EH (cell line): Measurements from ENCODE around the gene NUP35.

Experiments used
- DNase-seq: peaks from one replicate; pipeline ENCODE4 v3.0.0-alpha.2; 2015; ENCODE audit warnings: low read depth

NUP35 gene

DNA sequence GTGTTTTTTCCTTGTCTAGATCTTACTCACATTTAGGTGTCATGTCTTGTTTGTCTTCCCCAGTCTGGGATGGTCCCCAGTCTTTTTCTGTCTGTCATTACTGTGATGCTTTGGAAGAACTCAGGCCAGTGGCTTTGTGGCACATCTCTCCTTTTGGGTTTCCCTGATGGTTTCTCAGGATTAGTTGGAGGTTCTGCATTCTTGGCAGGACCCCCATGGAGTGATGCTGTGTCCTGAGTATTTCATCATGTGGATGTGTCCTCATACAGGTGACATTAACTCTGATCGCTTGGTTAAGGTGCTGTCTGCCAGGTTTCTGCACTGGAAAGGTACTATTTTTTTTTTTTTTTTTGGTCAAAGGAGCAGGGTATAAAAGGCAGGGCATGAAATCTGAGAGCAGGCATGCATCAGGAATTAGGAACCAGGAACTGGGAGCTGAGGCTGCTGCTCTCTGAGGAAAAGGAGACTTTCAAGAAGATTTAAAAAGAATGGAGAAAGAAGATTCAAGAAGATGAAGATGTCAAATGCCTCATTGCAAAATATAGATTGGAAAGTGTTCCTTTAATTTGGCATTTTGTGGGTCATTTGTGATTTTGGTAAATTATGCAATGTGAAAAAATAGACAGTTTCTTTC lies 85.3 kb downstream of the NUP35 start:
- no peak for DNase-seq
